Muscle layer of colon (tissue), 2 donors: ENCODE data around the gene DCAF15.

Source experiments
- H3K27ac ChIP-seq: one replicate; pipeline ENCODE4 v1.7.0; 2013; ENCODE audit warnings: low read depth, mild to moderate bottlenecking, low read length, moderate library complexity
- H3K27me3 ChIP-seq, 2 donors: one replicate each; pipeline ENCODE4 v1.7.0; 2013; ENCODE audit warnings: low read length in 2 of 2, mild to moderate bottlenecking in 2 of 2; ENCODE audit not compliant: insufficient read depth in 2 of 2, control insufficient read depth in 1 of 2
- H3K36me3 ChIP-seq: one replicate; pipeline ENCODE4 v1.7.0; 2013; ENCODE audit warnings: mild to moderate bottlenecking, low read length; ENCODE audit not compliant: insufficient read depth
- H3K4me1 ChIP-seq: one replicate; pipeline ENCODE4 v1.7.0; 2013; ENCODE audit warnings: mild to moderate bottlenecking, low read length; ENCODE audit not compliant: insufficient read depth
- H3K4me3 ChIP-seq, 2 donors: one replicate each; pipeline ENCODE4 v1.7.0; 2013; ENCODE audit warnings: low read length in 2 of 2, low read depth in 1 of 2, mild to moderate bottlenecking in 1 of 2, moderate library complexity in 1 of 2
- H3K9ac ChIP-seq: one replicate; pipeline ENCODE4 v1.7.0; 2013; ENCODE audit warnings: low read length
- H3K9me3 ChIP-seq: one replicate; pipeline ENCODE4 v1.7.0; 2013; ENCODE audit warnings: mild to moderate bottlenecking, low read length
- donor health status: abdominal sarcoma.
- donor health status: Adenocarcinoma of cecum.

Gene DCAF15

GRCh38 chr19:13990085-13990484 lies 37.8 kb downstream of the DCAF15 start:
- H3K36me3 ChIP-seq: peaks cover 13% of the 10 kb centered on the region
- H3K4me3 ChIP-seq: no peak overlapping the region
- H3K27me3 ChIP-seq: no peaks in the 10 kb centered on the region
- no peak overlapping the region for H3K27ac ChIP-seq
- no peak overlapping the region for H3K9ac ChIP-seq
- peaks cover 6% of the 10 kb centered on the region for H3K4me1 ChIP-seq
- H3K9me3 ChIP-seq: no peaks in the 10 kb centered on the region

- Histone ChIP-seq H3K27me3 (no peaks in the 10 kb centered on the region), H3K9ac (no peak overlapping the region), H3K27ac (no peak overlapping the region), H3K9me3 (no peaks in the 10 kb centered on the region), H3K4me3 (no peak overlapping the region), H3K4me1 (no peaks in the 10 kb centered on the region), H3K36me3 (peaks cover 13% of the 10 kb centered on the region)
These were observed 39.7 kb downstream of the DCAF15 start for GRCh38 chr19:13992025-13992424.

- Histone ChIP-seq H3K9me3 (no peaks in the 10 kb centered on the region), H3K27me3 (no peaks in the 10 kb centered on the region), H3K36me3 (peaks cover 13% of the 10 kb centered on the region), H3K27ac (no peak overlapping the region), H3K4me1 (no peaks in the 10 kb centered on the region), H3K4me3 (no peak overlapping the region), H3K9ac (no peak overlapping the region)
These were observed 41.4 kb downstream of the DCAF15 start for GRCh38 chr19:13993590-13994300.

DNA sequence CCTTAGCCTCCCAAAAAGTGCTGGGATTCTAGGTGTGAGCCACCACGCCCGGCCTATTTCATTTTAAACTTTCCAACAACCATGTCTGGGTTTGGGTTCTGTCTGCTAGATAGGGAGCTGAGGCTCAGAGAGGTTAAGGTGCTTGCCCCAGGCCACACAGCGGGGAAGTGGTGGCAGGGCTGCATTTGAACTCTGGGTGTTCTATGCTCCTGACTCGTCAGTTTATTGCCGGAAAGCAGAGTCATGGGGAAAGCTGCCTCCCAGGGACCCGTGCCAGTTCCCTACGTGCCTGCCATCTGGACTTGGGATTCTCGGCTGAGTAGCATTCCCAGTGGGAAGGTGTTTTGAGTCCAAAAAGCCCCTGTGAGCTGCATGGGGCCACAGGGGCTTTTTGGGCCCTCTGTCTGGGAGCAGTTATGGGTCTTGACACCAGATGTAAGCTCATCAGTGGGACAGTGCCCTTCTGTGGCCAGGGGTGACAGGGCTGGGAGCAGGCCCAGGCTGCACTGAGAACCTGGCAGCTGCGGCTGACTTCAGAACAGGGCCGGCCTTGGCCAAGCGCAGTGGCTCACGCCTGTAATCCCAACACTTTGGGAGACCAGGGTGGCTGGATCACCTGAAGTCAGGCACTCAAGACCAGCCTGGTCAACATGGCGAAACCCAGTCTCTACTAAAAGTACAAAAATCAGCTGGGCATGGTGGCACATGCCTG lies 42.9 kb downstream of the DCAF15 start:
- H3K9ac ChIP-seq: no peak overlapping the region

DNA sequence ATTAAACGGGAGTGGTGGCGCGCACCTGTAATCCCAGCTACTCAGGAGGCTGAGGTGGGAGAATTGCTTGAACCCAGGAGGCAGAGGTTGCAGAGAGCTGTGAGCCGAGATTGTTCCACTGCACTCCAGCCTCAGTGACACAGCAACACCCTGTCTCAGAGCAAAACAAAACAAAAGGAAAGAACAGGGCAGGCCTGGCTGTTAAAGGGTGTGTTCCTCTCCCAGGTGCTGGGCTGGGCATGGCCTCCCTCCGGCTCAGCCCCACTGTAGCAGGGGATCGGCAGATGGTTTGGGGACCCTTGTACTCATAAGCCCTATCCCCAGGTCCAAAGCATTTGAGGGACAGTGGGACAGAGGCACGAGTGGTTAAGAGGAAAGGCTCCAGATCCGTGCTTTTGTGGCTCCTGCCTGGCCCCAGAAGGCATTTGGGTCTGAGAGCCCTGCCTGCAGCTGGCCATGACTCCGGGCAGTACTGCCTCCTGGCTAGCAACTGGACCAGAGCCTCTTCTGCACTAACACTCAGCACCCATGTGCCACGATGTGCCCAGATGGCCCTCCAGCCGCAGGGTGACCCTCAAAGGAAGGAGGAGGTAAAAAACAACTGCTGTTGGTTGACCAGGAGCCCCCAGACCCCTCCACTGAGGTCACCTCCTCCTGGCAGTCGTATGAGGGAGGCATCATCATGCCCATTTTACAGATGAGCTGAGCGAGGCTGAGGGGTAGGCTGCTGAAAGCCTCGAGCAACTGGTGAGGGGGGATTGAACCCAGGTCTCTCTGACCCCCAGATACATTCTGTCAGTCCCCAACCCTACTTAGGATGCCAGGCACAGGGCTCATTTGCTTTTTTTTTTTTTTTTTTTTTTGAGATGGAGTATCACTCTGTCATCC lies 43.8 kb downstream of the DCAF15 start:
- no peaks in the 10 kb centered on the region for H3K27me3 ChIP-seq
- no peaks in the 10 kb centered on the region for H3K9me3 ChIP-seq
- no peaks in the 10 kb centered on the region for H3K4me1 ChIP-seq
- no peak overlapping the region for H3K4me3 ChIP-seq
- H3K9ac ChIP-seq: no peak overlapping the region
- no peak overlapping the region for H3K27ac ChIP-seq
- peaks cover 11% of the 10 kb centered on the region for H3K36me3 ChIP-seq

More for the DNA sequence above, 42.9 kb downstream of the DCAF15 start:
- no peak overlapping the region for H3K27ac ChIP-seq
- H3K9me3 ChIP-seq: no peaks in the 10 kb centered on the region
- no peaks in the 10 kb centered on the region for H3K27me3 ChIP-seq
- no peaks in the 10 kb centered on the region for H3K4me1 ChIP-seq
- H3K36me3 ChIP-seq: peaks cover 13% of the 10 kb centered on the region
- H3K4me3 ChIP-seq: no peak overlapping the region

DNA sequence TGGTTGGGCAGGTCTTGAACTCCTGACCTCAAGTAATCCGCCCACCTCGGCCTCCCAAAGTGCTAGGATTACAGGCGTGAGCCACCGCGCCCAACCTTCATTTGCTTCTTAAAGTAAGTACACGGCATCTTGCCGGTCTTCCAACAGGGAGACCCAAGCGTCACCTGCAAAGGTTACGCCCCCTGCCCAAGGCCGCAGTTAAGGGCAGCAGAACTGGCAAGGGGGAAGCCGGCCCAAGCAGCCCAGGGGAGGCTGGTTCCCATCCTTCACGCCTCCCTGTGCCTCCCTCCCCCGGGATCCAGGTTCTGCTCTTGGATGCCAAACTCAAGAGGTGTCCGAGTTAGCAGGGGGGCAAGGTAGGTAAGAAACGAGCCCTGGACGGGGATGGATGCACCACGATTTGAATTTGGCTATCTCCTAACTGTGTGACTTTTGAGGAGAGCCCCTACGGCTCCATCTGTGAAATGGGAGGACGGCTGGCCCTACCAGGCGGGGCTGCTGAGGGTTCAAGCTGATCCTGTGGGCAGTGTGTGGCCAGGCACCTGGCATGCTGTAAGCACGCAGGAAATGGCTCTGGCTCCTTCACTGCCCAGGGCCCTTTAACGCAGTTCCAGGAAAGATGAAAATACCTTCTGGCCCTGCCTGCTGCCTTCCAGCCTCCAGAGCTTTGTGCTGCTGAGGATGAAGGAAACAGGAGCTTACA lies 44.8 kb downstream of the DCAF15 start:
- Histone ChIP-seq H3K27ac (no peak overlapping the region), H3K9me3 (no peaks in the 10 kb centered on the region), H3K4me3 (no peak overlapping the region), H3K9ac (no peak overlapping the region), H3K4me1 (no peaks in the 10 kb centered on the region), H3K36me3 (peaks cover 7% of the 10 kb centered on the region), H3K27me3 (no peaks in the 10 kb centered on the region)

- peaks cover under 1% of the 10 kb centered on the region for H3K4me1 ChIP-seq
- H3K27me3 ChIP-seq: no peaks in the 10 kb centered on the region
- no peak overlapping the region for H3K4me3 ChIP-seq
- H3K27ac ChIP-seq: no peak overlapping the region
- peaks cover 2% of the 10 kb centered on the region for H3K36me3 ChIP-seq
- no peak overlapping the region for H3K9ac ChIP-seq
- H3K9me3 ChIP-seq: no peaks in the 10 kb centered on the region
These were observed 45.3 kb downstream of the DCAF15 start for GRCh38 chr19:13997631-13997962.

DNA sequence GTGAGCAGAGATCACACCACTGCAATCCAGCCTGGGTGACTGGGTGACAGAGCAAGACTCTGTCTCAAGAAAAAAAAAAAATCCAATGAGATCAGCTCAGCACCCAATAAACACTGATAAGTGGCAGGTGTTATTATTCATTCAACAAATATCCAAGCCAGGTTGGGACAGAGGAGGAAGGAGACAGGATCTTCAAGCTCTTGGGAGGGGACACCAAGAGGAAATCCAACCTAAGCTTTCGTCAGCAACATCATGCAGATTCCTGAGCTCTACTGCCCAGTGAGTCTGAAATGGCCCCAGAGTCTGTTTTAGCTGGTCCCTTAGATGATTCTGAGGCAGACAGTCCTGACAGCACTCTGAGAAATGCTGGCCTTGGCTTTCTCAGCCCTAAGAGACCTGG lies 46.1 kb downstream of the DCAF15 start:
- Histone ChIP-seq H3K9me3 (no peaks in the 10 kb centered on the region), H3K27ac (no peak overlapping the region), H3K36me3 (no peaks in the 10 kb centered on the region), H3K9ac (no peak overlapping the region), H3K27me3 (no peaks in the 10 kb centered on the region), H3K4me3 (no peak overlapping the region), H3K4me1 (peaks cover 9% of the 10 kb centered on the region)

DNA sequence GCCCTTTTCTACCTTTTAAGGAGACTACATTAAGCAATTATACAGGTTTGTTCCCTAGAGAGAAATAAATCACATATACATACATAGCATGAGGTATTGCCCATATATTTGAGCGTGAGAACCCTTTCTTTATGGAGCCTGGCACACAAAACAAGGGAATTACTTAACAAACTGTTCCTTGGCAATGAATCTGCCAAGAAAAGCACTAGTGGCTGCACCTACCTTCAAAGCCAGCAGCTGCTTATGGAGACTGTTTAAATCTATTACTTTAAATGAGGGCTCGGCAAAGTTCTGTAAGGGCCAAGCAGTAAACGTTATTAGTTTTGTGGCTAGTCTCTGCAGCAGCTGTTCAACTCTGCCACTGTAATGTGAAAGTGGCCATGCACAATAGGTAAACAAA lies 46.8 kb downstream of the DCAF15 start:
- H3K27ac ChIP-seq: no peak overlapping the region
- H3K27me3 ChIP-seq: no peaks in the 10 kb centered on the region
- no peaks in the 10 kb centered on the region for H3K36me3 ChIP-seq

DNA sequence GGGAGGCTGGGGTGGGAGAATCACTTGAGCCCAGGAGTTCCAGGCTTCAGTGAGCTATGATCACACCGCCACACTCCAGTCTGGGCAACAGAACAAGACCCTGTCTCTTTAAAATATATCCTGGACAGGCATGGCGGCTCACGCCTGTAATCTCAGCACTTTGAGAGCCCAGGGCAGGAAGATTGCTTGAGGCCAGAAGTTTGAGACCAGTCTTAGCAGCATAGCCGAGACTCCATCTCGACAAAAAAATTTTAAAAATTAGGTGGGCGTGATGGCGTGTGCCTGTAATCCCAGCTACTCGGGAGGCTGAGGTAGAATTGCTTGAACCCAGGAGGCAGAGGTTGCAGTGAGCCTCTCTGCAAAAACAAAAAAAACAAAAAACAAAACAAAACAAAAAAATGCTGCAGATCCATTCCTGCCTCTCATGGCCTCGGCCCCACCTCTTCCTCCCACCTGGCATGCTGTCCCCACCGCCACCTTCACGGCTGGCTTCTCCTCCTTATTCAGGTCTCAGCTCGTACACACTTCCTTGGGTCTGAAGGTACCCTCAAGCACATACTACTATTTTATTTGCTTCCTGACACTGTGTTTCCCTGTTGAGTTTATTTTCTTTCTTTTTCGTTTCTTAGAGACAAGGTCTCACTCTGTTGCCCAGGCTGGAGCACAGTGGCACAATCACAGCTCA lies 48.5 kb downstream of the DCAF15 start:
- H3K27me3 ChIP-seq: no peaks in the 10 kb centered on the region
- H3K4me3 ChIP-seq: no peak overlapping the region
- no peak overlapping the region for H3K9ac ChIP-seq
- no peaks in the 10 kb centered on the region for H3K9me3 ChIP-seq
- H3K36me3 ChIP-seq: no peaks in the 10 kb centered on the region
- no peak overlapping the region for H3K27ac ChIP-seq
- peaks cover 26% of the 10 kb centered on the region for H3K4me1 ChIP-seq

More for the DNA sequence above, 46.8 kb downstream of the DCAF15 start:
- no peaks in the 10 kb centered on the region for H3K9me3 ChIP-seq
- no peak overlapping the region for H3K4me3 ChIP-seq
- peaks cover 13% of the 10 kb centered on the region for H3K4me1 ChIP-seq
- H3K9ac ChIP-seq: no peak overlapping the region
